K562 (cell line): ENCODE measurements around the gene GUCA1A. TPM values are rescaled to one million over a fixed set of nuclear protein-coding genes. Genes with fewer than 3 reads are reported as not detected.

ENCODE experiments used
- ATAC-seq: fragments of 200-7000 bp; cut with Tn5 transposase; 3 replicates; pipeline ENCODE4 v1.9.1; 2020; ENCODE audit warnings: moderate library complexity
- BruUV-seq: library from RNA; stranded (reverse); fragments of 400-500 nt; replicated peaks from 2 replicates; lab custom pipeline; 2021; lab: Mats Ljungman, UMichigan
- CTCF ChIA-PET: fragments of 300-600 bp; formaldehyde crosslinking; extraction: SDS; loops from one replicate; lab custom pipeline; 2021; ENCODE audit warnings: low intra/inter-chr PET ratio; lab: Yijun Ruan, JAX
- POLR2A ChIA-PET: fragments of 300-600, 350-650 bp; sonication (Branson Sonifier 250); formaldehyde crosslinking; extraction: SDS; loops from one replicate; lab custom pipeline; 2021; ENCODE audit warnings: antibody characterized with exemption, inconsistent platforms; lab: Yijun Ruan, JAX
- DNase-seq, 4 experiments: peaks; one replicate each; pipeline versions ENCODE4 v3.0.0 to v3.0.0-alpha.2; 2011 to 2018; ENCODE audit warnings: low spot score in 3 of 4, mixed read lengths in 3 of 4; ENCODE audit errors: extremely low read depth in 1 of 4
- FAIRE-seq: peaks from 2 replicates; lab custom pipeline; 2011; peaks lifted over from hg19 to GRCh38; lab: Jason Lieb, UNC
- H2AFZ ChIP-seq: 2 replicates; pipeline ENCODE4 v1.6.0; 2011; ENCODE audit warnings: low read depth, low read length, control low read depth, inconsistent platforms
- H3K27ac ChIP-seq: fragments of 200-600 bp; 3 replicates; pipeline ENCODE4 v1.8.0; 2011; ENCODE audit warnings: low read depth, mild to moderate bottlenecking, control low read depth, inconsistent platforms, low read length, moderate library complexity, mixed read lengths; ENCODE audit errors: extremely low read depth
- H3K27me3 ChIP-seq, 2 experiments: fragments of 300-600 bp in 1 of 2; 2 replicates in 1 of 2; 3 replicates in 1 of 2; pipeline versions ENCODE4 v1.6.0 to v1.8.0; 2011; ENCODE audit warnings: inconsistent platforms in 2 of 2, low read length in 2 of 2, mild to moderate bottlenecking in 1 of 2, mixed read lengths in 1 of 2, moderate library complexity in 1 of 2; ENCODE audit not compliant: control insufficient read depth in 2 of 2, insufficient read depth in 2 of 2
- H3K36me3 ChIP-seq: fragments of 300-600 bp; 3 replicates; pipeline ENCODE4 v1.8.0; 2011; ENCODE audit warnings: mild to moderate bottlenecking, low read length, inconsistent platforms; ENCODE audit not compliant: control insufficient read depth, insufficient read depth
- H3K4me1 ChIP-seq, 2 experiments: fragments of 200-600 bp in 1 of 2; replicated peaks in 1 of 2; 2 replicates in 1 of 2; 3 replicates in 1 of 2; pipeline versions ENCODE4 v1.5.1 to v1.8.0; 2011; ENCODE audit warnings: inconsistent platforms in 2 of 2, low read length in 2 of 2, mild to moderate bottlenecking in 1 of 2, mixed read lengths in 1 of 2, moderate library complexity in 1 of 2; ENCODE audit not compliant: control insufficient read depth in 2 of 2, insufficient read depth in 2 of 2
- H3K4me2 ChIP-seq: 2 replicates; pipeline ENCODE4 v1.6.1; 2011; ENCODE audit warnings: low read length, control low read depth, inconsistent platforms, mixed read lengths; ENCODE audit not compliant: insufficient read depth
- H3K4me3 ChIP-seq: fragments of 200-600 bp; sonication (generic), shearing (Covaris generic); 2 replicates; pipeline ENCODE4 v1.5.1; 2016; ENCODE audit warnings: control low read depth, inconsistent platforms
- H3K79me2 ChIP-seq: fragments of 200-600 bp; 3 replicates; pipeline ENCODE4 v1.8.0; 2011; ENCODE audit warnings: low read length, inconsistent platforms; ENCODE audit not compliant: control insufficient read depth, insufficient read depth
- H3K9ac ChIP-seq, 2 experiments: 2 replicates each; pipeline versions ENCODE4 v1.6.0 to v1.6.1; 2011; ENCODE audit warnings: low read depth in 2 of 2, low read length in 2 of 2, control low read depth in 1 of 2, inconsistent platforms in 1 of 2, mild to moderate bottlenecking in 1 of 2, mixed read lengths in 1 of 2; ENCODE audit not compliant: insufficient read depth in 1 of 2
- H3K9me1 ChIP-seq: one replicate; pipeline ENCODE4 v1.6.0; 2011; ENCODE audit warnings: inconsistent platforms, mild to moderate bottlenecking, low read length, moderate library complexity; ENCODE audit not compliant: control insufficient read depth, insufficient read depth
- H3K9me3 ChIP-seq: replicated peaks from 2 replicates; pipeline ENCODE4 v1.5.1; 2011; ENCODE audit warnings: low read depth, low read length, inconsistent platforms; ENCODE audit not compliant: control insufficient read depth, insufficient read depth
- H4K20me1 ChIP-seq: replicated peaks from 2 replicates; pipeline ENCODE4 v1.6.1; 2011; ENCODE audit warnings: low read length, inconsistent platforms, mixed read lengths; ENCODE audit not compliant: control insufficient read depth, insufficient read depth
- BCL6 ChIP-seq: fragments of 250-450 bp; sonication (Bioruptor Pico); IDR thresholded peaks from 2 replicates; pipeline ENCODE4 v1.4.0; 2020
- BCOR ChIP-seq: fragments of 450-650 bp; IDR thresholded peaks from 2 replicates; pipeline ENCODE4 v1.6.1; 2016
- BMI1 ChIP-seq: fragments of 150-350 bp; IDR thresholded peaks from 2 replicates; pipeline ENCODE4 v1.6.1; 2014; ENCODE audit warnings: low read length
- CBFA2T2 ChIP-seq: fragments of 450-650 bp; conservative IDR thresholded peaks from 2 replicates; pipeline ENCODE4 v1.6.1; 2017; ENCODE audit warnings: mild to moderate bottlenecking
- CBFB ChIP-seq: sonication (generic); formaldehyde crosslinking; IDR thresholded peaks from 2 replicates; pipeline ENCODE4 v1.4.0; 2020; ENCODE audit warnings: mild to moderate bottlenecking, missing genetic modification reagents
- CHD1 ChIP-seq: fragments of 200-600 bp; sonication (generic); IDR thresholded peaks from one replicate; pipeline ENCODE4 v1.6.1; 2012; ENCODE audit warnings: mild to moderate bottlenecking, moderate library complexity, low read length, inconsistent platforms
- GABPA ChIP-seq: fragments of 200-800 bp; sonication (Bioruptor generic); conservative IDR thresholded peaks from 2 replicates; pipeline ENCODE4 v1.6.1; 2016; ENCODE audit warnings: low read depth, missing genetic modification characterization, missing compliant biosample characterization
- GATA2 ChIP-seq: sonication (generic); formaldehyde crosslinking; IDR thresholded peaks from 2 replicates; pipeline ENCODE4 v1.4.0; 2020; ENCODE audit warnings: mild to moderate bottlenecking, missing genetic modification reagents
- MCM2 ChIP-seq: fragments of 450-650 bp; IDR thresholded peaks from 2 replicates; pipeline ENCODE4 v1.6.1; 2017; ENCODE audit warnings: low read depth, mild to moderate bottlenecking
- MYC ChIP-seq, 2 experiments: fragments of 250-450 bp in 1 of 2; sonication (Bioruptor Pico) in 1 of 2; IDR thresholded peaks; 2 replicates each; pipeline versions ENCODE4 v1.5.1 to v1.6.1; 2012 to 2021; ENCODE audit warnings: low read depth in 2 of 2, borderline replicate concordance in 1 of 2, improper control_type of control experiment in 1 of 2, low read length in 1 of 2, mild to moderate bottlenecking in 1 of 2, moderate library complexity in 1 of 2
- POLR2AphosphoS5 ChIP-seq: IDR thresholded peaks from 2 replicates; pipeline ENCODE4 v1.6.1; 2011; ENCODE audit warnings: mild to moderate bottlenecking, low read depth, low read length, moderate library complexity; ENCODE audit not compliant: control insufficient read depth, insufficient read depth
- RNF2 ChIP-seq: sonication (generic); IDR thresholded peaks from 2 replicates; pipeline ENCODE4 v1.6.1; 2016
- U2AF2 ChIP-seq: fragments of 200-400 bp; formaldehyde crosslinking; optimal IDR thresholded peaks from 2 replicates; pipeline ENCODE3; 2017; ENCODE audit warnings: low read depth, mild to moderate bottlenecking, low read length
- YBX1 ChIP-seq: fragments of 450-650 bp; IDR thresholded peaks from 2 replicates; pipeline ENCODE4 v1.7.1; 2016; ENCODE audit warnings: mild to moderate bottlenecking
- WGBS: fragments of 100-300 bp; shearing (Covaris generic); methylation state at CpG from one replicate; pipeline ENCODE4 v1.1.6; 2016; ENCODE audit warnings: low coverage, mixed read lengths; ENCODE audit not compliant: insufficient coverage; ENCODE audit errors: missing lambda C conversion rate; 5-methylcytosine and 5-hydroxymethylcytosine counted together
- in situ Hi-C: fragments of 300-500 bp; cut with MboI; formaldehyde crosslinking; loops from 4 replicates; pipeline ENCODE4 v1.15.0; 2018; ENCODE audit warnings: inconsistent platforms, mixed read lengths
- intact Hi-C: fragments of 100-400 bp; cut with micrococcal nuclease; formaldehyde crosslinking; loops from 2 replicates; pipeline ENCODE4 v1.14.2; 2022
- polyA plus RNA-seq, 8 experiments: library from polyadenylated mRNA; depleted of rRNA in 4 of 8; stranded (reverse) in 5 of 8; unstranded in 3 of 8; fragments of >200 nt; fragmentation: Nextera tagmentation in 2 of 8; fragmentation: Illumina TruSeq in 1 of 8; extraction: Ambion mirVana in 2 of 8; extraction: Trizol in 1 of 8; gene quantifications; 2 replicates each; pipeline versions ENCODE4 v1.2.1 to v1.2.3, GENCODE V29; 2011 to 2014; ENCODE audit warnings: inconsistent platforms in 1 of 8, missing spikeins in 1 of 8
- total RNA-seq, 7 experiments: library from RNA; depleted of rRNA in 6 of 7; stranded (reverse); fragments of >200 nt in 6 of 7; fragmentation: Illumina TruSeq in 2 of 7; extraction: Trizol in 2 of 7; gene quantifications; 2 replicates each; pipeline versions ENCODE4 v1.2.1 to v1.2.3, GENCODE V29; 2011 to 2021; ENCODE audit warnings: low replicate concordance in 1 of 7
- TF ChIP-seq, protein P1 (sequence below): fragments of 200-800 bp; sonication (Bioruptor generic); IDR thresholded peaks from 2 replicates; pipeline ENCODE4 v1.6.1; 2017; ENCODE audit warnings: missing genetic modification characterization, missing compliant biosample characterization
- TF ChIP-seq, protein P2 (sequence below), 3 experiments: fragments of 200-800 bp in 1 of 3; sonication (Bioruptor generic) in 1 of 3; sonication (generic) in 1 of 3; formaldehyde crosslinking in 1 of 3; IDR thresholded peaks; 2 replicates each; pipeline versions ENCODE4 v1.6.1 to v1.8.0; 2016 to 2022; ENCODE audit warnings: mild to moderate bottlenecking in 2 of 3, missing compliant biosample characterization in 2 of 3, missing genetic modification characterization in 2 of 3, missing genetic modification reagents in 1 of 3

GUCA1A gene
- total and polyA plus RNA-seq, 9 of the 15 experiments (the other 6 are each of a cell fraction or from before 2014, with no cell fraction given), result not detected

DNA sequence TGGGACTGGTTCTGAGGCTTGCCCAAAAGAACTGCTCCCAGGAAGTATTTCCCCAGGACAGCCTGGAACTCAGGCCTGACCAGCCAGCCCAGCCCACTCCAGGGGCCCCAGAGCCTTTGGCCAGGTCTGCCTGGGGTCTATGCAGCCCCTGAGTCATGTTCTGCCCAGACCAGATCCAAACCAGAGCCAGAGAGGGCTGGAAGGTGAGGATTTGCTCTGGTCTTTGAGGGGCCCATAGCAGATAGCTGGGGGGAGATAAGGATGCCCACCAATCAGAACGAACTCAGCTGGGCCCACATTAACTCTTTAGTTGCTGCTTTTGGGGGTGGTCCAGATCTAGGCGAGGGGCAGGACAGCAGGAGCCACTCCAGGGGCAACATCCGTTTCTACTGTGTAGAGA, 47.5 kb upstream of the GUCA1A start (continued):
- TF ChIP-seq MCM2 (no peak), RNF2 (no peak)

DNA sequence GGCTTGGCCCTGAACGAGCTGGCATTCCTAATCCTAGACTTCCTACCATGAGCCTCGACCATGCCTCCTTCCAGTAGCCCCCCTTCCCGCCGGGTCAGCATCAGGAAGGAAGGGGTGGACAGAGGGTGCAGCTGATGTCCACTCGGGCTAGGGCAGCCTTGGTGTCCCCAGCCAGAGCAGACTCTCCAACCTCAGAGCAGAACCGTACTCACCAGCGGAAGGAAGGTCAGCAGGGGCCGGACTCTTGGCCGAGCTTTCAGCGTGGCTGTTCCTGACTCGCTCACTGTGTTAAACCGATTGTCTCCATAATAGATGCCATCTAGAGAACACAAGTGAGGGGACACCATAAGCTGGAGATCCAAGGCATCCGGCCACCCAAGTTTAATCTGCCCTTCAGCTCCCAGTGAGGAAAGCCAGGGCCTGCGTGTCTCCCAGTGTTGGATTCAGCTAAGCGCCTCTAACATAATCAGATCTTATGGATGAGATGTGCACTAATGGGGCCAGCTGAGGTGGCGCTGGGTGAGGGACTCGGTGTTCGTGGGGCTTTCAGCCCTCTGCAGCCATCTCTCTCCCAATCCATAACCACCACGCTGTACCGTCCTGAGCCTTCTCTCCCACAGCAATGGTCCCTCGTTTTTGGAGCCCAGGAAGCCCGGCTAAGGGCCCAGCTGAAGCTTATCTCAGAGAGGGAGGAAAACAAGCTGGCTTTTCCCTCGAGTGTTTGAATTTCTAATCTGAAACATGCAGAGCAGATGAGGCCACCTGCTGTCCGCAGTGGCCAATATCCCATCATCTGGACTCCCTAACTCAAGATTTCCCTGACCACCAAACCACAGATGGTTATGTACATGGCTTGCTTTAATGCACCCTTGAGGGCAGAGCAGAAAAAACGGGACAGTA, 44.5 kb upstream of the GUCA1A start:
- ChIA-PET POLR2A (interaction anchor here (0.6 to 1.4 kb wide), 11 partner anchors 9 to 174 kb away, joined by 3 to 8 read pairs (median 3); no protein-coding TSS in a partner anchor), CTCF (interaction anchor here (0.8 to 1.7 kb wide), 3 partner anchors 36 to 341 kb away, joined by 3 to 7 read pairs (median 3); partner anchors contain the start of gene TOMM6)
- Histone ChIP-seq H4K20me1 (no peaks in the 10 kb centered on the region; the same call in 1 of the 2 replicates), H3K79me2 (no peaks in the 10 kb centered on the region), H3K4me2 (peak overlapping the region; percentile 44), H3K27me3 (peaks cover 0 to 6% of the 10 kb centered on the region in 2 experiments; a peak in 1 of 5 replicates), H3K9me1 (no peaks in the 10 kb centered on the region), H3K27ac (no peak overlapping the region), H3K36me3 (no peaks in the 10 kb centered on the region), H3K4me1 (peaks cover 12 to 27% of the 10 kb centered on the region in 2 experiments; a peak in 4 of 5 replicates), H3K4me3 (no peak overlapping the region), H2AFZ (peak overlapping the region; percentile 33; the same call in 1 of the 2 replicates), H3K9me3 (no peaks in the 10 kb centered on the region), H3K9ac (peak overlapping the region; percentile 9 to 61; a peak in 3 of 4 replicates)
- WGBS, result 30% methylated on average over 25 of the region's 25 CpGs
- DNase-seq (peak; percentile 41 to 77 (median 60)), ATAC-seq (peak; percentile 71), FAIRE-seq (peak; percentile 51)
- no TSS peak for BruUV-seq
- intact Hi-C loops (loop anchor here (2.0 kb wide), 1 partner anchor 54 kb away; no protein-coding TSS in a partner anchor), in situ Hi-C loops (no loop called here)
- TF ChIP-seq, protein P1, sequence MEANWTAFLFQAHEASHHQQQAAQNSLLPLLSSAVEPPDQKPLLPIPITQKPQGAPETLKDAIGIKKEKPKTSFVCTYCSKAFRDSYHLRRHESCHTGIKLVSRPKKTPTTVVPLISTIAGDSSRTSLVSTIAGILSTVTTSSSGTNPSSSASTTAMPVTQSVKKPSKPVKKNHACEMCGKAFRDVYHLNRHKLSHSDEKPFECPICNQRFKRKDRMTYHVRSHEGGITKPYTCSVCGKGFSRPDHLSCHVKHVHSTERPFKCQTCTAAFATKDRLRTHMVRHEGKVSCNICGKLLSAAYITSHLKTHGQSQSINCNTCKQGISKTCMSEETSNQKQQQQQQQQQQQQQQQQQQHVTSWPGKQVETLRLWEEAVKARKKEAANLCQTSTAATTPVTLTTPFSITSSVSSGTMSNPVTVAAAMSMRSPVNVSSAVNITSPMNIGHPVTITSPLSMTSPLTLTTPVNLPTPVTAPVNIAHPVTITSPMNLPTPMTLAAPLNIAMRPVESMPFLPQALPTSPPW (CRISPR knock-in tag), result peak; percentile 30; the same call in 1 of the 2 replicates
- TF ChIP-seq U2AF2, result no peak
- peak; percentile 92 for TF ChIP-seq CBFA2T2
- 0 out of 2 replicates have a peak, but pooled peaks have one; percentile 24 for TF ChIP-seq BCL6 (CRISPR knock-in tag)
- TF ChIP-seq, protein P2, sequence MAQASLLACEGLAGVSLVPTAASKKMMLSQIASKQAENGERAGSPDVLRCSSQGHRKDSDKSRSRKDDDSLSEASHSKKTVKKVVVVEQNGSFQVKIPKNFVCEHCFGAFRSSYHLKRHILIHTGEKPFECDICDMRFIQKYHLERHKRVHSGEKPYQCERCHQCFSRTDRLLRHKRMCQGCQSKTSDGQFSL (CRISPR knock-in tag; IDR thresholded peaks at IDR 0.05), result no peak
- TF ChIP-seq, protein P2 (tag; IDR thresholded peaks at IDR 0.05), result no peak
- no peak for TF ChIP-seq CHD1
- 0 out of 2 replicates have a peak, but pooled peaks have one; percentile 45 for TF ChIP-seq MYC (IDR thresholded peaks at IDR 0.05; ENCODE audit: low read depth, low read length)
- no peak for TF ChIP-seq MYC (CRISPR knock-in tag; IDR thresholded peaks at IDR 0.05; ENCODE audit: borderline replicate concordance, low read depth)
- TF ChIP-seq BCOR, result peak; percentile 83; the same call in 1 of the 2 replicates
- TF ChIP-seq POLR2AphosphoS5, result peak; percentile 63
- TF ChIP-seq BMI1, result no peak
- peak; percentile 84; the same call in 1 of the 2 replicates for TF ChIP-seq CBFB (CRISPR knock-in tag)
- TF ChIP-seq GABPA (tag), result no peak
- no peak for TF ChIP-seq YBX1
- TF ChIP-seq GATA2 (CRISPR knock-in tag), result peak; percentile 91
